Endothelial cell of umbilical vein (primary cell): ENCODE measurements around the gene CYBC1.

ENCODE experiments used
- CTCF ChIP-seq, 2 donors: IDR thresholded peaks; 1 replicate in 1 of 2; 2 replicates in 1 of 2; pipeline ENCODE4 v1.5.1; 2011; ENCODE audit warnings: low read length in 2 of 2, mild to moderate bottlenecking in 2 of 2, moderate library complexity in 2 of 2, control low read depth in 1 of 2, inconsistent platforms in 1 of 2, low read depth in 1 of 2; ENCODE audit not compliant: insufficient read depth in 1 of 2; ENCODE audit errors: extremely low read depth in 1 of 2
- EZH2 ChIP-seq: IDR thresholded peaks from 2 replicates; pipeline ENCODE4 v1.6.1; 2012; ENCODE audit warnings: borderline replicate concordance, low read depth, mild to moderate bottlenecking, moderate library complexity, low read length, inconsistent platforms; ENCODE audit not compliant: severe bottlenecking
- GATA2 ChIP-seq: IDR thresholded peaks from 2 replicates; pipeline ENCODE4 v1.7.0; 2011; ENCODE audit warnings: low read depth, mild to moderate bottlenecking, moderate library complexity, mixed read lengths, low read length; ENCODE audit not compliant: insufficient read length, insufficient read depth
- JUN ChIP-seq: IDR thresholded peaks from 2 replicates; pipeline ENCODE4 v1.6.1; 2011; ENCODE audit warnings: borderline replicate concordance, low read depth; ENCODE audit not compliant: insufficient read length, insufficient read depth
- MYC ChIP-seq: IDR thresholded peaks from one replicate; pipeline ENCODE4 v1.6.1; 2011; ENCODE audit warnings: mild to moderate bottlenecking, low read depth, low read length
- POLR2A ChIP-seq: IDR thresholded peaks from 2 replicates; pipeline ENCODE4 v1.6.1; 2012; ENCODE audit warnings: low read depth, mild to moderate bottlenecking, control low read depth, low read length
- POLR2AphosphoS5 ChIP-seq: IDR thresholded peaks from 2 replicates; pipeline ENCODE4 v1.6.1; 2012; ENCODE audit warnings: low read depth, mild to moderate bottlenecking, control low read depth, low read length, moderate library complexity; ENCODE audit not compliant: insufficient read depth
- TF ChIP-seq, protein P1 (sequence below): IDR thresholded peaks from 2 replicates; pipeline ENCODE4 v1.6.1; 2011; ENCODE audit not compliant: insufficient read depth, insufficient read length

GRCh38 chr17:82489851-82490511, 39.4 kb upstream of the CYBC1 start:
- TF ChIP-seq CTCF (IDR thresholded peaks at IDR 0.05; ENCODE audit: extremely low read depth in 1 of 2, insufficient read depth in 1 of 2, low read depth in 1 of 2, low read length in 2 of 2) (no peak), GATA2 (no peak), EZH2 (no peak), POLR2A (no peak), POLR2AphosphoS5 (no peak), MYC (no peak), JUN (no peak)
- TF ChIP-seq, protein P1, sequence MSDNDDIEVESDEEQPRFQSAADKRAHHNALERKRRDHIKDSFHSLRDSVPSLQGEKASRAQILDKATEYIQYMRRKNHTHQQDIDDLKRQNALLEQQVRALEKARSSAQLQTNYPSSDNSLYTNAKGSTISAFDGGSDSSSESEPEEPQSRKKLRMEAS: no peak
